ENCODE data around the gene HSPB7. TPM values are rescaled to one million over a fixed set of nuclear protein-coding genes. Genes with fewer than 3 reads are reported as not detected.
"Not testable (repeated sequence)": the region's sequence is repeated elsewhere in the genome, so short reads cannot be mapped to it uniquely, and the experiment has no call there.

HSPB7 gene
- total RNA-seq, 6 experiments from 2014 or later = 15.5 to 40.6 (median 33.0) TPM

DNA sequence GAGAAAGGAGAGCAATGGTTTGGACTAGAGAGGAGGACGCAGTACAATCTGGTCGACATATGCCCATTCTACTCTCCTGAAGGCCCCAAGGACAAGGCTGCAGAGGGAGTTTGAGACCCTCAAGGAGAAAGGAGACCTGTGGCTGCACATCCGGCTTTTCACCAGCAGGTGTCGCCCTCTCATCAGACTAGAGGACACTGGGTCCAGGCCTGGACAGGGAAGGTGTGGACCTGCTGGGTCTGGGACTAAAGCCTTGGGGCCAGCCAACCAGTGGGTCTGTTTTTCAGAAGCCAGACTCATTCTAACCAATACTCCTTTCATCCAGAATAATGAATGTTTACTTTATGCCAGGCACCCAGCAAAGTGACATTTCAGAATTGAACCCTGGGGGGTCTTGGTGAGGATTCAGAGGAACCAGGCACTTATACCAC, 8.8 kb downstream of the HSPB7 start:
- TF ChIP-seq, protein P1, sequence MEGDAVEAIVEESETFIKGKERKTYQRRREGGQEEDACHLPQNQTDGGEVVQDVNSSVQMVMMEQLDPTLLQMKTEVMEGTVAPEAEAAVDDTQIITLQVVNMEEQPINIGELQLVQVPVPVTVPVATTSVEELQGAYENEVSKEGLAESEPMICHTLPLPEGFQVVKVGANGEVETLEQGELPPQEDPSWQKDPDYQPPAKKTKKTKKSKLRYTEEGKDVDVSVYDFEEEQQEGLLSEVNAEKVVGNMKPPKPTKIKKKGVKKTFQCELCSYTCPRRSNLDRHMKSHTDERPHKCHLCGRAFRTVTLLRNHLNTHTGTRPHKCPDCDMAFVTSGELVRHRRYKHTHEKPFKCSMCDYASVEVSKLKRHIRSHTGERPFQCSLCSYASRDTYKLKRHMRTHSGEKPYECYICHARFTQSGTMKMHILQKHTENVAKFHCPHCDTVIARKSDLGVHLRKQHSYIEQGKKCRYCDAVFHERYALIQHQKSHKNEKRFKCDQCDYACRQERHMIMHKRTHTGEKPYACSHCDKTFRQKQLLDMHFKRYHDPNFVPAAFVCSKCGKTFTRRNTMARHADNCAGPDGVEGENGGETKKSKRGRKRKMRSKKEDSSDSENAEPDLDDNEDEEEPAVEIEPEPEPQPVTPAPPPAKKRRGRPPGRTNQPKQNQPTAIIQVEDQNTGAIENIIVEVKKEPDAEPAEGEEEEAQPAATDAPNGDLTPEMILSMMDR (IDR thresholded peaks at IDR 0.05) = peak; percentile 100
- DNase-seq = peak; percentile 55
- H3K4me1 Mint-ChIP-seq (ENCODE audit: low read depth) = peaks cover 34% of the 10 kb centered on the region
- H3K4me3 Mint-ChIP-seq = no peak overlapping the region
- H3K9me3 Mint-ChIP-seq = no peaks in the 10 kb centered on the region
- no peaks in the 10 kb centered on the region for H3K36me3 Mint-ChIP-seq (ENCODE audit: low read depth)
- H3K27me3 Mint-ChIP-seq (ENCODE audit: insufficient read depth) = peaks cover 8% of the 10 kb centered on the region
- no peak overlapping the region for H3K27ac Mint-ChIP-seq

DNA sequence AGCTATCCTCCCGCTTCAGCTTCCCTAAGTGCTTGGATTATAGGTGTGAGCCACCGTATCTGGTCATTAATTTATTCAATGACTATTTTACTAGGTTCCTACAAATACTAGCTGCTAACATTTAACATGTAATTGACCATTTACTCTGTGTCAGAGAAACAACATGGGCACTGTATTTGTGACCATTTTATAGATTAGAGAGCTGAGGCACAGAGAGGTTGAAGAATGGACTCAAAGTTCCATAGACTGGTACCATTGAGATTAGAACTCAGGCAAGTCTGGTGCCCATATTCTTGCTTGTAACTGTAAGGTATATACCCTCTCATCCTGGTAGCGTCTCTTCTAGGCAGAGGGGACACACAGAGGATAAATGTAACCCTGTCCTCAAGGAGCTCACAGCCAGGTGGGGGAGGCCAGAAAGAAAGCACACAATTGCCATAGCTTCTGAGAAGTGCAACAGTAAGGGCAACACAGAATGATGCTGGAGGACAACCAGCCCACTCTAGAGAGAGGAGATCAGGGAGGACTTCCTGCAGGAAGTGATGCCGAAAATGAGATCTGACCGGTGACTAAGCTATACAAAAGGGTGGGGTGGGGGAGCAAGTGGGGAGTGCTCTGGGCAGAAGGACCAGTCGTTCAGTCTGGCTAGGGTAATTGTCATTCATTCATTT, 10.0 kb downstream of the HSPB7 start:
- H3K4me3 Mint-ChIP-seq = no peak overlapping the region
- H3K27me3 Mint-ChIP-seq (ENCODE audit: insufficient read depth) = peaks cover 8% of the 10 kb centered on the region
- TF ChIP-seq, protein P1 (IDR thresholded peaks at IDR 0.05) = no peak
- H3K27ac Mint-ChIP-seq = no peak overlapping the region
- no peak for DNase-seq
- H3K4me1 Mint-ChIP-seq (ENCODE audit: low read depth) = peaks cover 27% of the 10 kb centered on the region
- H3K9me3 Mint-ChIP-seq = no peaks in the 10 kb centered on the region
- H3K36me3 Mint-ChIP-seq (ENCODE audit: low read depth) = no peaks in the 10 kb centered on the region

DNA sequence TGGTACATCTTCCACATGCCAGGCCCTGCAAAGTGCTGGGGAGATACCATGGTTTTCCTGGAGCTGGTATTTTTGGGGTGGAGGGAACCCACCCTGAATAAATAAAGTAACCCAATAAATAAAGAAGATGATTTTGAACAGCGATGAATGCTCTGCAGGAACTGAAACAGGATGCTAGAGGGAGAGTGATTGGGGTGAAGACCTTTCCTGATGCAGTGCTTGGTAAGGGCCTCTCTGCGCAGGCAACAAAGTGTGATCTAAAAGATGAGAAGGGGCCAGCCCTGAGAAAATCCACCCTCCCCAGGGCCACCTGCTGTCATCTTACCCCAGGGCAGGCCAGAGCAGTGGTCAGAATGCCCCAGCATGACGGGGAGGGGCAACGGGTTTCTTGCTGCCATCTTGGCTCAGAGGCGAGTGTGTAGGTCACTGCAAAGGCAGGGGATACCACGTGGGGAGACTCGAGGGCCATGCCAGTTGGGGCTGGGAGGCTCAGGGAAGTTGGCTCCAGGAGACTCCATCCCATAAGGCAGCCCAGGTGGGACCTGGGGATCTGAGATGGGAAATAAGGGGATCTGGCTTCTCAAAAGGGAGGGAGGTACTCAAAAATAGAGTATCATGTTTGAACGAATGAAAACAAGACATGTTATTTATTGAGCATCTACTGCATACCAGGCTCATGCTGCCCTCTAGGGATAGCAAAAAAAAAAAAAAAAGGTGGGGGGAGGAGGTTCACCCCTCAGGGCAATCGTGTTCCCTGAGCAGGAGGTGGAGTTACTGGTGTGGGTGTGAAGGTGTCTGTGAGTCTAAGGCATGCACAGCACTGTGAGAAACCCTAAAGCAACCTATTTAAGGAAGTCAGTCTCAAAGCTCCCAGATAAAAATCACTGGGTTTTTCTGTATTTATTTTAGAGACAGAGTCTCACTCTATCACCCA, 11.0 kb downstream of the HSPB7 start:
- DNase-seq = peak; percentile 53
- H3K4me3 Mint-ChIP-seq = no peak overlapping the region
- H3K36me3 Mint-ChIP-seq (ENCODE audit: low read depth) = no peaks in the 10 kb centered on the region
- H3K4me1 Mint-ChIP-seq (ENCODE audit: low read depth) = peaks cover 22% of the 10 kb centered on the region
- H3K27me3 Mint-ChIP-seq (ENCODE audit: insufficient read depth) = peaks cover 7% of the 10 kb centered on the region
- TF ChIP-seq, protein P1 (IDR thresholded peaks at IDR 0.05) = peak; percentile 68
- H3K9me3 Mint-ChIP-seq = no peaks in the 10 kb centered on the region
- no peak overlapping the region for H3K27ac Mint-ChIP-seq

DNA sequence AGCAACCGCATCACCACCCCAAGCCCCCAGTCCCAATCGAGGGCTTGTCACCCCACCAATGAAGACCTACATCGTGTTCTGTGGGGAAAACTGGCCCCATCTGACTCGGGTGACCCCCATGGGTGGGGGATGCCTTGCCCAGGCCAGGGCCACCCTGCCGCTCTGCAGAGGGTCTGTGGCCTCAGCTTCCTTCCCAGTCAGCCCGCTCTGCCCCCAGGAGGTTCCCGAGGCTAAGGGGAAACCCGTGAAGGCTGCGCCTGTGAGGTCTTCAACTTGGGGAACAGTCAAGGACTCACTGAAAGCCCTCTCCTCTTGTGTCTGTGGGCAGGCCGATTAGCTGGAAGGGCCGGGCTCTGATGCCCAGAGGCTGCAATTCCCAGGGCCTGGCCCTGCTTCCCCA, 11.8 kb downstream of the HSPB7 start:
- TF ChIP-seq, protein P1 (IDR thresholded peaks at IDR 0.05) = no peak
- no peaks in the 10 kb centered on the region for H3K36me3 Mint-ChIP-seq (ENCODE audit: low read depth)
- no peak overlapping the region for H3K27ac Mint-ChIP-seq
- no peak overlapping the region for H3K4me3 Mint-ChIP-seq
- no peak for DNase-seq
- H3K27me3 Mint-ChIP-seq (ENCODE audit: insufficient read depth) = peaks cover 7% of the 10 kb centered on the region
- no peaks in the 10 kb centered on the region for H3K9me3 Mint-ChIP-seq
- H3K4me1 Mint-ChIP-seq (ENCODE audit: low read depth) = peaks cover 22% of the 10 kb centered on the region

DNA sequence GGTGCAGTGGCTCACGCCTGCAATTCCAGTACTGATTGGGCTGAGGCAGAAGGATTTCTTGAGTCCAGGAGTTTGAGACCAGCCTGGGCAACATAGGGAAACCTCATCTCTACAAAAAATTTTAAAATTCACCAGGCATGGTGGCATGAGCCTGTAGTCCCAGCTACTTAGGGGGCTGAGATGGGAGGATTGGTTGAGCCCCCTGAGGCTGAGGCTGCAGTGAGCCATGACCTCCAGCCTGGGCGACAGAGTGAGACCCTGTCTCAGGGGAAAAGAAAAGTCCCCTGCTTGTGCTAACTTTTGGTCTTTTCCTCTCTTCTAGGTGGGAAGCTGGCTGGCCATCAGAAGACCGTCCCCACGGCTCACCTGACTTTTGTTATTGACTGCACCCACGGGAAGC, 12.2 kb downstream of the HSPB7 start:
- no peaks in the 10 kb centered on the region for H3K9me3 Mint-ChIP-seq
- DNase-seq = no peak
- peaks cover 22% of the 10 kb centered on the region for H3K4me1 Mint-ChIP-seq (ENCODE audit: low read depth)
- TF ChIP-seq, protein P1 (IDR thresholded peaks at IDR 0.05) = no peak
- H3K36me3 Mint-ChIP-seq (ENCODE audit: low read depth) = no peaks in the 10 kb centered on the region
- peaks cover 7% of the 10 kb centered on the region for H3K27me3 Mint-ChIP-seq (ENCODE audit: insufficient read depth)
- H3K27ac Mint-ChIP-seq = no peak overlapping the region
- no peak overlapping the region for H3K4me3 Mint-ChIP-seq

DNA sequence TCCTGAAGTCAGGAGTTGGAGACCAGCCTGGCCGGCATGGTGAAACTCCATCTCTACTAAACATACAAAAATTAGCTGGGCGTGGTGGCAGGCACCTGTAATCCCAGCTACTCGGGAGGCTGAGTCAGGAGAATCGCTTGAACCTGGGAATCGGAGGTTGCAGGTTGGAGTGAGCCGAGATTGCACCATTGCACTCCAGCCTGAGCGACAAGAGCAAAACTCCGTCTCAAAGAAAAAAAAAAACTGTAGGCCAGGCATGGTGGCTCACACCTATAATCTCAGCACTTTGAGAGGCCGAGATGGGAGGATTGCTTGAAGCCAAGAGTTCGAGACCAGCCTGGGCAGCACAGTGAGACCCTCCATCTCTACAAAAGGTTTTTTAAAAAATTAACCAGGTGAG, 16.6 kb downstream of the HSPB7 start:
- H3K4me1 Mint-ChIP-seq (ENCODE audit: low read depth); H3K36me3 Mint-ChIP-seq (ENCODE audit: low read depth); DNase-seq; H3K4me3 Mint-ChIP-seq; H3K9me3 Mint-ChIP-seq; H3K27ac Mint-ChIP-seq: not testable (repeated sequence)
- peaks cover 16% of the 10 kb centered on the region for H3K27me3 Mint-ChIP-seq (ENCODE audit: insufficient read depth)

Measured in HFFc6 (cell line).